Fibroblast of skin of scalp (primary cell): ENCODE measurements around the gene ERN2.
"Not testable (repeated sequence)": the region's sequence is repeated elsewhere in the genome, so short reads cannot be mapped to it uniquely, and the experiment has no call there.

Experiments used
- DNase-seq: peaks from one replicate; pipeline ENCODE4 v3.0.0-alpha.2; 2013

ERN2 gene

DNA sequence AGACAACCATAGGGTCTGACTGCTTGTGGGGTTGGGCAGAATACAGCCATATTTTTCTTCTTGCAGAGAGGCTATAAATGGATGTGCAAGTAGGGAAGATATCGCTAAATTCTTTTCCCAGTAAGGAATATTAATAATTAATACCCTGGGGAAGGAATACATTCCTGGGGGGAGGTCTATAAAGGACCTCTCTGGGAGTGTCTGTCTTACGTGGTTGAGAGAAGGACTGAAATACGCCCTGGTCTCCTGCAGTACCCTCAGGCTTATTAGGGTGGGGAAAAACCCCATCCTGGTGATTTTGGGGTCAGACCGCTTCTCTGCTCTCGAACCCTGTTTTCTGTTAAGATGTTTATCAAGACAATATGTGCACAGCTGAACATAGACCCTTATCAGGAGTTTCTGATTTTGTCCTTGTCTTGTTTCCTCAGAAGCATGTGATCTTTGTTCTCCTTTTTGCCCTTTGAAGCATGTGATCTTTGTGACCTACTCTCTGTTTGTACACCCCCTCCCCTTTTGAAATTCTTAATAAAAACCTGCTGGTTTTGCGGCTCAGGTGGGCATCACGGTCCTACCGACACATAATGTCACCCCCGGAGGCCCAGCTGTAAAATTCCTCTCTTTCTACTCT is 9.7 kb upstream of the ERN2 start:
- not testable (repeated sequence) for DNase-seq

- no peak for DNase-seq
Measured at GRCh38 chr16:23716484-23716883, 3.5 kb upstream of the ERN2 start.

- DNase-seq = no peak
Measured at GRCh38 chr16:23711785-23712184, 1.2 kb downstream of the ERN2 start.

DNA sequence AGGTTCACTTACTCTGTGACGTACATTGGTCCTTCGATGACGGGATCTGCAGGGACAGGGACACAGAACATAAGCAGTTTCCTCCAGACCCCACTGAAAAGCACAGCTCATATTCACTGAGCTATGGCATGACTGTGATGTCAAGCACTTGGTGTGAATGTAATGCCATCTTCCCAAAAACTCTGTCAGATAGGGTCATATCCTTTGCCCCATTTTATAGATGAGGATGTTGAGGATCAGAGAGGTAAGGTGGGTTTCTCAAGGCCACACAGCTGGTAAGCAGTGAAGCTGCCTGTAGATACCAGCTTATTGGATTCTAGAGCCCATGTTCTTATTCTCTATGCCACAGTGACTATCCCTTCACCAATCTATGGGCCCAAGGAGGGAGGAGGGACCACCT is 2.5 kb downstream of the ERN2 start:
- no peak for DNase-seq

- DNase-seq = no peak
Measured at GRCh38 chr16:23710008-23710407, 3.0 kb downstream of the ERN2 start.

DNA sequence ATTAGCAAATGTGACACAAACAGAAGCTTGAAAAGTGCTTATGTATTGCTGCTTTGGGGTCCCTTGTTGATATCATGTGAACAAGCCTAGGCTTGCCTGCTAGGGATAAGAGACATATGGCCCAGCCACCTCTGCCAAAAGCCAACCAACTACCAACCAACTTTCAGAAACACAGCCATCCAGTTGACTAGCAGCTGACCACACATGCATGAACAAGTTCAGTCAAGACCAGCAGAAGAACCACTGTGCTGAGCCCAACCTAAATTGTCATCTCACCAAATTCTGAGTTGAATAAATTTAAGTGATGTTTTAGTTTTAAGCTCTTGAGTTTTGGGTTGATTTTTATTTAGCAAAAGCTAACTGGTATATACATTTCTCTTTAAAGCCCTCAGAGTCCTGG is 3.5 kb downstream of the ERN2 start:
- DNase-seq = no peak

GRCh38 chr16:23706439-23706838 is 6.6 kb downstream of the ERN2 start:
- DNase-seq = no peak

DNA sequence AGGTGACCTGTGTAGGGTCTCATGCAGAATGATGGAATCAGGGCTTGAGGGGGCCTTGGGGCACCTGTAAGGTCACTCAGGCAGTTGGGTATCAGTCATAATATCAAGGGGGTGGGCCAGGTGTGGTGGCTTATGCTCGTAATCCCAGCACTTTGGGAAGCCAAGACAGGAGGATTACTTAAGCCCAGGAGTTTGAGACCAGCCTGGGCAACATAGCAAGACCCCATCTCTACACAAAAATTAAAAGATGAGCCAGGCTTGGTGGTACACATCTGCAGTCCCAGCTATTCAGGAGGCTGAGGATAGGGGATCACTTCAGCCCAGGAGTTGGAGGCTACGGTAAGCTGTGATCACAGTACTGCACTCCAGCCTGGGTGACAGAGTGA is 7.5 kb downstream of the ERN2 start:
- no peak for DNase-seq

DNA sequence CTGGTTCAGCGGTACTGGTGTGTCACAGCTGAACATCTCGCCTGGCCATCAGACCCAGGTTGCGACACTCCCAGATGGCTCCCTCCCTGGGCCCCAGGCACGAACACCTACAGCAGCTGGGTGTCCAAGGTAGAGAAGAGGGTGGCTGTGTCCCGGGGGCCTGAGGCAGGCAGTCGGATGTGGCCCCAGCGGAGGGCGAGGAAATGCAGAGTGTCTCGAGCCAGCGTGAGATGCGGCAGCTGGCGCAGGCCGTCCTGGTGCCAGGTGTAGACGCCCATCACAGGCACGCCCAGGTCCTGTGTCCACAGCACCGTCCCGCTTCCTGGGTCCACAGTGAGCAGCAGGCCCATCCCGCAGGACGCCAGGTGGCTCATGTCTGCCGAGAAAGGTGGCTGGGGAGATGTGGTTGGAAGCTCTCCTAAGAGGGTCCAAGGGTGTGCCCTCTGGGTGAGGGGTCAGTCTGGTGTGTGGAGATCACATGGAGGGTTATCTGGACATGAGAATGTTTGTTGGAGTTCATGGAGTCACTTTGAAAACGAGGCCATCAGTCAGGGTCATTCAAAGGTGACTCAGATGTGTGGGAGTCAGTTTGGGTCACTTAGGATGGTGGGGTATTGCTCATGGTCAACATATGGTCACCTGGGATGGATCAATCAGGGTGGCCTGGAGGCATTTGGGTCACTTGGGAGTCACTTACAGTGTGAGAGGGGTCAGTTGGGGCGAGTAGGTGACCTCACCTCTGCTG is 8.1 kb downstream of the ERN2 start:
- DNase-seq = no peak

DNA sequence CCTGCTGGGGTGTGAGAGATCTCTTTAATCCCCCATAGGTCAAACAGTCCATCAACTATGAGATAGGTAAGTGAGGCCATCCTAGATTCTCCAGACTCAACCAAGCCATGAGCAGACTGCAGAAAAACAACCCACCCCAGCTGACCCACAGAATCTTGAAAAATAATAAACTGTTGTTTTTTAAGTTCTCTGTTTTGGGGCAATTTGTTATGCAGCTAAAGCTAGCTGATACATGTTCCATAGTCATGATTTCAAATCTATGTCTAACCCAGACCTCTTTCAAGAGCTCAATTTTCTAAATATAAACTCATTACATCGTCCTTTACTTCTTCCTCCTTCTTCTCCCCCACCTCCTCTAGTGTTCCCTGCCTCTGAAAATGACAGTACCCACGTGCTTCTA is 10.1 kb downstream of the ERN2 start:
- DNase-seq = no peak

GRCh38 chr16:23701045-23701444 is 12.0 kb downstream of the ERN2 start:
- DNase-seq = no peak

DNA sequence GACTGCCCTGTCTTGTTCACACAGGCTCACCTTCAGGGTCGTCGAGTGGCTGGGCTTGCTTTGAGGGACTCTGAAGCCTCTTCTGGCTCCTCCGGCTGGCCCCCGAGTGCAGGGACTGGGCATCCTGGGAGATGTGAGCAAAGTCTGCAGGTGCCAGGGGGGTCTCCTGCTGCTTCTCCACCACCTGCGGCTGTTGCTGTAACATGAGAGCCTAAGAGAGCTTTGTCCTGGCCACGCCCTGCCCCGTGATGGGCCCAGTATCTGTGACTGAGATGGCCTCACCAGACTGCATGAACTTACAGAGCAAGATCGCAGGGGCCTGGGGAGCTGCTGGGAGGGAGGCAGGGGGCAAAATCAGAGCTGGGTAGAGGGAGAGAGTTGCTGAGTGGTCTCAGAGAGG is 12.5 kb downstream of the ERN2 start:
- no peak for DNase-seq

DNA sequence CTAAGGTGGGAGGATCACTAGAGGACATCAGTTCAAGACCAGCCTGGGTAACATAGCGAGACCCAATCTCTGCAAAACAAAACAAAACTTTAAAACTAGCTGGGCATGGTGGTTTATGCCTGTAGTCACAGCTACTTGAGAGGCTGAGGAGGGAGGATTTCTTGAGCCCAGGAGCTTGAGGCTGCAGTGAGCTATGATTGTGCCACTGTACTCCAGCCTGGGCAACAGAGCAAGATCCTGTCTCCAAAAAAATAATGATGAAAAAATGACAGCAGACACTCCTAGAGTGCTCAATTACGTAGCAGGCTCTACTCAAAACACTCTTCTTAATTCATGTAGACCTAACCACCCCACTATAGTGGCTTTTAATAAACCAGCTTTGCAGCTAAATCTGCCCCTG is 12.9 kb downstream of the ERN2 start:
- no peak for DNase-seq

DNA sequence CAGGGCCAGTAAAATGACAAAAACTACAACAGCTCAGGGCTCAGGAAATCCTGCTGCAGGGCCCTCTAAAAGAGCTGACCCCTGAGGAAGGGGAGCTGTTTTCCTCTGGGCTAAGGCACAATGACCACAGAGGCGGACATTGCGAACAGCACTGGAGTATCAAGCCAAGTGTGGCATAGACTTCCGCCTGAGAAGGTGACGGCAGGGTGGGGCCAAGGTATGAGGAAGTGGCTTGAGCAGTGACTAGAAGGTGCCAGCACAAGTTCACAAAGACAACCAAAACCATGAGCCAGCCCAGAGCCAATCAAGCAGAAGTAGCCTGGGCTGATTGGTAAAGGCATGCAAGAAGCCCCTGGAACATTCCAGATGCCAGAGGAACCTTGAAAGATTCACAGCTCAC is 13.9 kb downstream of the ERN2 start:
- no peak for DNase-seq

- DNase-seq = no peak
Measured at GRCh38 chr16:23695756-23696155, 17.3 kb downstream of the ERN2 start.

DNA sequence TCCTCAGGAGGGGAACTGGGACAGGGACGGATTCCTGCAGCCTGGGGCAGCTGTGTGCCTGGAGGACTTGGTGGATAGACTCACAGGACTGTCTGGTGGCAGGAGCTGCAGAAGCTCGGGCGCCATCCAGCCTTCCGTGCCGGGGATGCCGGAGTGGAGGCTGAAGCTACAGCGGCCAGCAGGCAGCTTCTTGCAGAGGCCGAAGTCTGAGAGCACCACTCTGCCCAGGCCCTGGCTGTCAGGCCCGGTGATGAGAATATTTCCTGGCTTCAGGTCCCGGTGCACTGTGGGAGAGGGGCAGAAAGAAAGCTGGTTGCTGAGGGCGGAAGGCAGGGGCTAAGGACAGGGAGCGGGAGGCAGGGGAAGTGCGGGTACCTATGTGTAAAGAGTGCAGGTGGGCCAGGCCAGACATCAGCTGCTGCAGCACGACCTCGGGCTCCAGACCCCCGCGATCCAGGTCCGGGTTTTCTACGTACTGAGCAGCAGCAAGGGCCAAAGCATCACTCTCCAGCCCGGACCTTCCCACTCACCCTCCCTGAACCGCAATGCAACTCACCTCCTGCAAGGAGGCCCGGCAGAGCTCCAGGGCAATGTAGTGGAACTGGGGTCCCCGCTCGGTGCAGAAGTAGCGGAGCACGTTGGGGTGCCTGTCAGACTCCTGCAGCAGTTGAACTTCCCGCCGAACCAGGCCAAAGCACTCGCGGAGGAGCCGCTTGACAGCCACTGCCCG is 18.2 kb downstream of the ERN2 start:
- DNase-seq = peak; percentile 11

DNA sequence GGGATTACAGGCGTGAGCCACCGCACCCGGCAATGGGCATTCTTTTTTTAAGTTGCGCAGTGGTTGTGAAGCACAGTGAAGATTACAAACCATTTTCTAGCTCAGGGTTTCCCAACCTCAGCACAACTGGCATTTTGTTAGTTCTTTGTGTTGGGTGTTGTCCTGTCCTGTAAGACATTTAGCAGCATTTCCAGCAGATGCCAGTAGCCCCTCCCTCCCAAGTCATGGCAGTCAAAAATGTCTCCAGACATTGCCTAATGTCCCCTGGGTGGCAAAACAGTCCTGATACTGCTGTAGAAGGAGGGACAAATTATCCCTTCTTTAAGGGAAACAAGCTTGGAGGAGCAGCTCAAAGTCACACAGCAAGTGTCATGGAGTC is 18.8 kb downstream of the ERN2 start:
- DNase-seq = no peak

GRCh38 chr16:23692190-23692837 is 20.7 kb downstream of the ERN2 start:
- no peak for DNase-seq

DNA sequence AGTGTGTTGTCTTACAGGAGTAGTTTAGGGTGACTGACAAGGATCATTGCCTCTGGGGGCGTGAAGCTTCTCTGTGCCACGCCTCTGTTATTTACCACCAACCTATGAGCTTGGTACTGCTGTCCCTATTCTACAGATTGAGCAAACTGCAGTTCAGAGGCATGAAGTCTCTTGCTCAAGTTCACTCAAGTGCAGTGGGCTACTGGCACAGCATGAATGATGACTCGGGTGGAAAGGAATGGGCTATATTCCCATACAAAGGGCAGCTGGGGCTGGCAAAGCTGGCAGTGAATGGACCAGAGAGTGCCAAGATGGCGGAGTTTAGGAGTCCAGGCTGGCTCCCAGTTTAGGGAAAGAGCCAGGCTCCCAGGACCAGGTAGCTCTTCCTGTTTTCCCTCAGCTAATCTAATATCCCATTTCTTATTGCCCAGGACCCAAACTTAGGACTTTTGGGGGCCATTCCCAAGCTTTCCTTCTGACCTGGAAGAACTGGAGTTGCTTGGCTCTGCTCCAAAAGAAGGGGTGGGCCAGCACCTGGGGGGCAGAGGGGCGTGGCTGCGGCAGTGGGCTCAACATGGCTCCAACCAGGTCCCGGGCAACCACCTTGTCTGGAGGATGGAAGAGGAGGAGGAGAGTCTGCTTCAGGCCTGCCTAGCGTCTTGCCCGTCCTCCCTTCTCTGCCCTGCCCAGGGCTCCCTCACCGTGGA is 21.4 kb downstream of the ERN2 start:
- DNase-seq = peak; percentile 44

GRCh38 chr16:23690771-23691482 is 22.1 kb downstream of the ERN2 start:
- DNase-seq = no peak

- no peak for DNase-seq
Measured at GRCh38 chr16:23689442-23690187, 23.4 kb downstream of the ERN2 start.
